ENCODE measurements around the gene UCN. TPM values are rescaled to one million over a fixed set of nuclear protein-coding genes. Genes with fewer than 3 reads are reported as not detected.

Gene UCN
- total RNA-seq, 3 donors from 2014 or later: 0.52 to 1.2 (median 0.92) TPM

GRCh38 chr2:27288610-27289009 lies 19.6 kb downstream of the UCN start:
- Histone ChIP-seq H3K4me3 (no peak overlapping the region), H3K36me3 (ENCODE audit: low read depth) (no peaks in the 10 kb centered on the region), H3K4me1 (ENCODE audit: low read depth) (no peaks in the 10 kb centered on the region), H3K9me3 (no peaks in the 10 kb centered on the region)
- TF ChIP-seq, protein P1, sequence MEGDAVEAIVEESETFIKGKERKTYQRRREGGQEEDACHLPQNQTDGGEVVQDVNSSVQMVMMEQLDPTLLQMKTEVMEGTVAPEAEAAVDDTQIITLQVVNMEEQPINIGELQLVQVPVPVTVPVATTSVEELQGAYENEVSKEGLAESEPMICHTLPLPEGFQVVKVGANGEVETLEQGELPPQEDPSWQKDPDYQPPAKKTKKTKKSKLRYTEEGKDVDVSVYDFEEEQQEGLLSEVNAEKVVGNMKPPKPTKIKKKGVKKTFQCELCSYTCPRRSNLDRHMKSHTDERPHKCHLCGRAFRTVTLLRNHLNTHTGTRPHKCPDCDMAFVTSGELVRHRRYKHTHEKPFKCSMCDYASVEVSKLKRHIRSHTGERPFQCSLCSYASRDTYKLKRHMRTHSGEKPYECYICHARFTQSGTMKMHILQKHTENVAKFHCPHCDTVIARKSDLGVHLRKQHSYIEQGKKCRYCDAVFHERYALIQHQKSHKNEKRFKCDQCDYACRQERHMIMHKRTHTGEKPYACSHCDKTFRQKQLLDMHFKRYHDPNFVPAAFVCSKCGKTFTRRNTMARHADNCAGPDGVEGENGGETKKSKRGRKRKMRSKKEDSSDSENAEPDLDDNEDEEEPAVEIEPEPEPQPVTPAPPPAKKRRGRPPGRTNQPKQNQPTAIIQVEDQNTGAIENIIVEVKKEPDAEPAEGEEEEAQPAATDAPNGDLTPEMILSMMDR (IDR thresholded peaks at IDR 0.05): no peak
- intact Hi-C loops (cut with DNase I, micrococcal nuclease): loop anchor here in 1 of 2 donors (10.0 kb wide), 1 partner anchor 194 kb away; no protein-coding TSS in a partner anchor
- ATAC-seq: no peak
- no peak for DNase-seq

- Histone ChIP-seq H3K36me3 (ENCODE audit: low read depth) (no peaks in the 10 kb centered on the region), H3K4me1 (ENCODE audit: low read depth) (no peaks in the 10 kb centered on the region), H3K4me3 (no peak overlapping the region), H3K9me3 (no peaks in the 10 kb centered on the region)
- no peak for DNase-seq
- ATAC-seq: no peak
- intact Hi-C loops (cut with DNase I, micrococcal nuclease): loop anchor here in 1 of 2 donors (10.0 kb wide), 1 partner anchor 191 kb away; no protein-coding TSS in a partner anchor
- TF ChIP-seq, protein P1 (IDR thresholded peaks at IDR 0.05): no peak
Measured at GRCh38 chr2:27285481-27285880, 22.8 kb downstream of the UCN start.

DNA sequence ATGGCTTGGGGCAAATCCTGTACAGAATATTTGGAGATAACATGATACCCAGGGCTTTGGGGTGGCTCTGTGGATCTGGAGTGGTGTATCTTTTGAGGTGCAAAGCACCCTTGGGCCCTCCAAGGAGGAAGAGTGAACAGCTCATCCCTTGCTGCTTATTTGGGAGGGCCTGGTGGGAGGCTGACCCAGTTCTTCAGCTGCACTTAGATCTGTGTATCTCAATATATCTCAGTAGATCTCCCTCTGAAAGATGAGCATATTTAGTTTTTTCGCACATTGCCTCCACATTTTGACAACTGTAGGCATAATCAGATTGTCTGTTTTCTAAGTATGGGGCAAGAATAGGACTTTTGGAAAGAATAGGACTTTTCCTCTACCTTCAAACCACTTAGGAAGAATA lies 23.2 kb downstream of the UCN start:
- TF ChIP-seq, protein P1 (IDR thresholded peaks at IDR 0.05): no peak
- H3K36me3 ChIP-seq (ENCODE audit: low read depth): no peaks in the 10 kb centered on the region
- H3K4me1 ChIP-seq (ENCODE audit: low read depth): no peaks in the 10 kb centered on the region
- H3K9me3 ChIP-seq: no peaks in the 10 kb centered on the region
- DNase-seq: no peak
- H3K4me3 ChIP-seq: no peak overlapping the region
- intact Hi-C loops (cut with DNase I, micrococcal nuclease): loop anchor here in 1 of 2 donors (10.0 kb wide), 1 partner anchor 190 kb away; no protein-coding TSS in a partner anchor
- ATAC-seq: no peak

DNA sequence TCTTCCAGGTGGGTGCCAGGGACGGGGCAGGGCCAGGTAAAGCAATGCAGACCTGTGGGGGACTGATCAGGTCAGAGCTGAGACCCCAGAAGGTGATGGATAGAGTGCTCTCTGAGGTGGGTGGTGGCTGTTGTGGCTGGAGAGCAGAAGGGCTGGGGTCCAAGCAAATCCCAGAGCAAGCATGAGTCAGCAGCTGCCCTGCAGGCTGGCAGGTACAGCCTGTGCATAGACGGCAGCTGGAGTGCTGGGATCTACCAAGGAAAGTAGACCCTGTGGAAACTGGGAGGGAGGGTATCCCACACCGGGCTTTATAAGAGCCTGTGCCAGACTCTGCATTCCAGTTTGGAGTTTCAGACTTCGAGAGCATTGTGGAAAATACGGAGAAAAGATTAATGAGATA lies 25.4 kb downstream of the UCN start:
- no peak for DNase-seq
- intact Hi-C loops (cut with DNase I, micrococcal nuclease): loop anchor here in 1 of 2 donors (10.0 kb wide), 1 partner anchor 188 kb away; no protein-coding TSS in a partner anchor
- Histone ChIP-seq H3K9me3 (no peaks in the 10 kb centered on the region), H3K4me3 (no peak overlapping the region), H3K4me1 (ENCODE audit: low read depth) (no peaks in the 10 kb centered on the region), H3K36me3 (ENCODE audit: low read depth) (no peaks in the 10 kb centered on the region)
- TF ChIP-seq, protein P1 (IDR thresholded peaks at IDR 0.05): no peak
- no peak for ATAC-seq

DNA sequence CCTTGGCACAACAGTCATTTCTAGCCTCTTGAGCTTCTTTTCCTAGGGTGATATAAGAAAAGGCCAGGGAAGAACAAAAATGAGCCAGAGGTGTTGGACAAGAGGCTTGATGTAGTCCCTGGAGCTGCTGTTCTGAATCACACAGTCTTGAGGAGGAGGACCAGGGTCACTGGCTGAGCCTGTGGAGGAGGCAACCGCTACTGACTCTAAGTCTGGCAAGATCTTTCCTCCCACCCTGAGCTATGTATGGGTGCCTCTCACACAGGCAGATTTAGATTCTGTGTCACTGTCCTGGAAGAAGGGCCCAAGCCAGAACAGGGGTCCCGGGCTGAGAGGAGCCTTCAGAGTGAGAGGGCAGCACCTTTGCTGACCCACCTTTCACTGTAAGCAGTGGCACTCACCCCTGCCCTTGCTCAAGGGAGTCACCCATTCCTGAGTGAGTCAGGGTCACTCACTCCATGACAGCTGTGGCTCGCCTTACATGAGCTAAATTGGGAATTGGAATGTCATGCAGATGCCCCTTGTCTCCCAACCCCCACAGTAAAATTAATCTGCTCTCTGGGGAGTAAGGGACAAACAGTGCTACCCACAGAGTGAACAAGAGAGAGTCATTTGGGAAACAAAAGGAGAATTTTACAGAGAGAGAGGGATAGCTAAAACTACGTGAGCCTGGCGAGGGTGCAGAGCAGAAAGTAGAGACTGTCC lies 26.2 kb downstream of the UCN start, which contains the start of gene TRIM54:
Gene TRIM54 (plus strand): TSS at position 575 of the 705 bp plus-strand sequence. CDS start 303 bp downstream, outside the sequence.
- DNase-seq: no peak
- no peaks in the 10 kb centered on the region for H3K36me3 ChIP-seq (ENCODE audit: low read depth)
- no peak for ATAC-seq
- no peaks in the 10 kb centered on the region for H3K4me1 ChIP-seq (ENCODE audit: low read depth)
- H3K9me3 ChIP-seq: no peaks in the 10 kb centered on the region
- TF ChIP-seq, protein P1 (IDR thresholded peaks at IDR 0.05): no peak
- intact Hi-C loops (cut with DNase I, micrococcal nuclease): loop anchor here in 1 of 2 donors (10.0 kb wide), 1 partner anchor 187 kb away; no protein-coding TSS in a partner anchor
- H3K4me3 ChIP-seq: no peak within 1 kb of the TSS

All from mucosa of descending colon (tissue), 3 donors.